ENCODE measurements around the gene ASAP3.

Gene ASAP3

GRCh38 chr1:23430803-23431202, 53.2 kb downstream of the ASAP3 start:
- H3K36me3 ChIP-seq (ENCODE audit: control insufficient read depth in 2 of 2, insufficient read depth in 1 of 2, low read length in 2 of 2): peaks cover 0 to 80% of the 10 kb centered on the region in 2 experiments; a peak in 1 of 3 replicates
- no peak overlapping the region for H3K27ac ChIP-seq (ENCODE audit: extremely low read depth, low read depth, low read length)
- ChIA-PET CTCF (interaction anchor here (1.1 kb wide), 1 partner anchor 261 kb away, joined by 3 read pairs; the partner anchor contains the start of gene RPL11), POLR2A (interaction anchor here (0.6 kb wide), 1 partner anchor 12 kb away, joined by 4 read pairs; no protein-coding TSS in a partner anchor)
- TF ChIP-seq PRDM6 (tag by site-specific recombination; IDR thresholded peaks at IDR 0.05) (no peak), ZNF645 (tag by site-specific recombination; IDR thresholded peaks at IDR 0.05) (no peak), ZNF558 (tag by site-specific recombination; IDR thresholded peaks at IDR 0.05) (no peak), ZNF311 (tag by site-specific recombination; IDR thresholded peaks at IDR 0.05; ENCODE audit: borderline replicate concordance) (no peak), ZEB2 (tag by site-specific recombination; IDR thresholded peaks at IDR 0.05) (no peak), TSHZ1 (tag by site-specific recombination; IDR thresholded peaks at IDR 0.05; ENCODE audit: borderline replicate concordance) (no peak), YY2 (tag by site-specific recombination; IDR thresholded peaks at IDR 0.05) (no peak), ZFP3 (tag by site-specific recombination; IDR thresholded peaks at IDR 0.05; ENCODE audit: low read depth) (no peak), MZF1 (tag by site-specific recombination; IDR thresholded peaks at IDR 0.05; ENCODE audit: borderline replicate concordance) (no peak), ZNF624 (tag by site-specific recombination; IDR thresholded peaks at IDR 0.05) (no peak), AEBP2 (tag by site-specific recombination; IDR thresholded peaks at IDR 0.05; ENCODE audit: borderline replicate concordance) (no peak), ZNF174 (tag by site-specific recombination; IDR thresholded peaks at IDR 0.05) (no peak), ZNF274 (IDR thresholded peaks at IDR 0.05; ENCODE audit: low read length) (no peak), ZNF274 (tag by site-specific recombination; IDR thresholded peaks at IDR 0.05; ENCODE audit: borderline replicate concordance) (no peak)
- H3K9me3 ChIP-seq (ENCODE audit: control insufficient read depth, insufficient read depth, low read depth, low read length): no peaks in the 10 kb centered on the region
- H3K4me1 ChIP-seq (ENCODE audit: control insufficient read depth, insufficient read depth, low read length): no peaks in the 10 kb centered on the region
- no peak overlapping the region for H3K4me3 ChIP-seq (ENCODE audit: low read depth, low read length)

GRCh38 chr1:23428136-23428905, 55.7 kb downstream of the ASAP3 start:
- H3K36me3 ChIP-seq (ENCODE audit: control insufficient read depth in 2 of 2, insufficient read depth in 1 of 2, low read length in 2 of 2): peaks cover 0 to 58% of the 10 kb centered on the region in 2 experiments; a peak in 1 of 3 replicates
- no peaks in the 10 kb centered on the region for H3K9me3 ChIP-seq (ENCODE audit: control insufficient read depth, insufficient read depth, low read depth, low read length)
- ChIA-PET POLR2A (no interaction called here), CTCF (no interaction called here)
- H3K27ac ChIP-seq (ENCODE audit: extremely low read depth, low read depth, low read length): no peak overlapping the region
- no peak overlapping the region for H3K4me3 ChIP-seq (ENCODE audit: low read depth, low read length)
- no peaks in the 10 kb centered on the region for H3K4me1 ChIP-seq (ENCODE audit: control insufficient read depth, insufficient read depth, low read length)
- TF ChIP-seq ZNF169 (tag by site-specific recombination; IDR thresholded peaks at IDR 0.05) (no peak), KLF9 (tag by site-specific recombination; IDR thresholded peaks at IDR 0.05; ENCODE audit: low read depth) (no peak), HOXC10 (CRISPR knock-in tag; IDR thresholded peaks at IDR 0.05) (no peak), ZNF600 (tag by site-specific recombination; IDR thresholded peaks at IDR 0.05) (no peak), ZNF404 (tag by site-specific recombination; IDR thresholded peaks at IDR 0.05) (no peak), ZBTB44 (tag by site-specific recombination; IDR thresholded peaks at IDR 0.05) (no peak), ZNF792 (tag by site-specific recombination; IDR thresholded peaks at IDR 0.05) (no peak), ZSCAN16 (tag by site-specific recombination; IDR thresholded peaks at IDR 0.05) (no peak), ZNF362 (tag by site-specific recombination; IDR thresholded peaks at IDR 0.05) (no peak), ZNF354C (tag by site-specific recombination; IDR thresholded peaks at IDR 0.05; ENCODE audit: borderline replicate concordance, low read depth) (no peak)
